IMR-90 (cell line): ENCODE measurements around the gene LHFPL6.

ENCODE experiments used
- CEBPB ChIP-seq: IDR thresholded peaks from 2 replicates; pipeline ENCODE4 v1.6.1; 2012; ENCODE audit warnings: low read depth, low read length, improper control_type of control experiment
- CTCF ChIP-seq: conservative IDR thresholded peaks from 2 replicates; pipeline ENCODE4 v1.5.1; 2012; ENCODE audit warnings: mild to moderate bottlenecking, low read depth, low read length, improper control_type of control experiment
- ELK1 ChIP-seq: fragments of 150-350 bp; IDR thresholded peaks from 2 replicates; pipeline ENCODE4 v1.6.1; 2016; ENCODE audit warnings: low read depth, mild to moderate bottlenecking, low read length, moderate library complexity, borderline replicate concordance
- MAZ ChIP-seq: IDR thresholded peaks from 2 replicates; pipeline ENCODE4 v1.6.1; 2012; ENCODE audit warnings: low read depth, mild to moderate bottlenecking, low read length, improper control_type of control experiment, moderate library complexity, borderline replicate concordance
- NFE2L2 ChIP-seq: fragments of 150-350 bp; IDR thresholded peaks from 2 replicates; pipeline ENCODE4 v1.6.1; 2016; ENCODE audit warnings: low read depth, mild to moderate bottlenecking, low read length
- POLR2A ChIP-seq: IDR thresholded peaks from 2 replicates; pipeline ENCODE4 v1.6.1; 2012; ENCODE audit warnings: mild to moderate bottlenecking, low read depth, low read length
- RAD21 ChIP-seq: IDR thresholded peaks from 2 replicates; pipeline ENCODE4 v1.6.1; 2012; ENCODE audit warnings: low read length, improper control_type of control experiment
- RFX5 ChIP-seq: IDR thresholded peaks from 2 replicates; pipeline ENCODE4 v1.8.0; 2012; ENCODE audit warnings: low read depth, mild to moderate bottlenecking, low read length, moderate library complexity

GRCh38 chr13:39446865-39447264 lies 156.1 kb downstream of the LHFPL6 start:
- TF ChIP-seq POLR2A = no peak
- TF ChIP-seq CTCF = no peak
- TF ChIP-seq CEBPB = no peak
- TF ChIP-seq NFE2L2 = no peak
- no peak for TF ChIP-seq RAD21
- no peak for TF ChIP-seq MAZ
- no peak for TF ChIP-seq RFX5
- no peak for TF ChIP-seq ELK1
